ENCODE measurements around the gene PXN. TPM values are rescaled to one million over a fixed set of nuclear protein-coding genes. Genes with fewer than 3 reads are reported as not detected.
"Not testable (repeated sequence)": the region's sequence is repeated elsewhere in the genome, so short reads cannot be mapped to it uniquely, and the experiment has no call there.

The PXN gene
- total and polyA plus RNA-seq, 4 donors, result 6.0 to 13.1 (median 12.3) TPM

DNA sequence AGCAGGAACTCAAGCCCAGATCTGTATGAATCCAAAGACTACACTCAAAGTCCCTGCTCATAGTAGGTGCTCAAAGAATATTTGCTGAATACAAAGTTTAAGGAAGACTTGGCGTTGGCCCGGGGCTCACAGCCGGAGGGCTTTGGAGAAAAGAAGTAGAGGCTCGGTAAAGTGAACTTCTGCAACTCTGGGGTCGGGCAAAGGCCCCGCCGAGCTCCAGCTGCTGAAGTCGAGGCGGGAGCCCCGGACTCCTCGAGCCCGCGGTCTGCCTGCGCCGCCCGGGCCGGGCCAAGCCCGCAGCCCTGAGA lies 71.3 kb downstream of the PXN start:
- H3K4me1 ChIP-seq (ENCODE audit: control insufficient read depth in 4 of 4, insufficient read depth in 4 of 4, low read length in 3 of 4), result peaks cover 3 to 32% (median 31%) of the 10 kb centered on the region in 4 donors
- peak overlapping the region; percentile 70 to 90 (median 89) for H3K4me3 ChIP-seq (ENCODE audit: low read depth in 1 of 3, low read length in 3 of 3)
- peak overlapping the region; percentile 94 to 97 for H3K27ac ChIP-seq (ENCODE audit: low read depth in 1 of 2, low read length in 2 of 2)

GRCh38 chr12:120193286-120193685 lies 72.2 kb downstream of the PXN start:
- not testable (repeated sequence) for H3K9me3 ChIP-seq (ENCODE audit: control insufficient read depth in 4 of 4, low read length in 3 of 4); H3K9ac ChIP-seq (ENCODE audit: low read depth in 1 of 2, low read length in 2 of 2); DNase-seq (ENCODE audit: low spot score); H3K27ac ChIP-seq (ENCODE audit: low read depth in 1 of 2, low read length in 2 of 2); H3K27me3 ChIP-seq (ENCODE audit: control insufficient read depth in 4 of 4, insufficient read depth in 4 of 4, low read length in 3 of 4)
- H3K4me1 ChIP-seq (ENCODE audit: control insufficient read depth in 4 of 4, insufficient read depth in 4 of 4, low read length in 3 of 4), result peaks cover 0 to 28% (median 24%) of the 10 kb centered on the region in 4 donors
- WGBS, result 86% methylated on average over 8 of the region's 8 CpGs
- peak overlapping the region; percentile 70 to 90 (median 89) for H3K4me3 ChIP-seq (ENCODE audit: low read depth in 1 of 3, low read length in 3 of 3)
- peaks cover 2 to 35% (median 26%) of the 10 kb centered on the region in 4 donors for H3K36me3 ChIP-seq (ENCODE audit: control insufficient read depth in 4 of 4, insufficient read depth in 3 of 4, low read depth in 1 of 4, low read length in 3 of 4)

More for the DNA sequence above, 71.3 kb downstream of the PXN start:
- Histone ChIP-seq H3K36me3 (ENCODE audit: control insufficient read depth in 4 of 4, insufficient read depth in 3 of 4, low read depth in 1 of 4, low read length in 3 of 4) (peaks cover 5 to 39% (median 28%) of the 10 kb centered on the region in 4 donors), H3K27me3 (ENCODE audit: control insufficient read depth in 4 of 4, insufficient read depth in 4 of 4, low read length in 3 of 4) (no peaks in the 10 kb centered on the region), H3K9me3 (ENCODE audit: control insufficient read depth in 4 of 4, low read length in 3 of 4) (no peaks in the 10 kb centered on the region), H3K9ac (ENCODE audit: low read depth in 1 of 2, low read length in 2 of 2) (peak overlapping the region; percentile 73 to 85)
- under 1% methylated on average over 18 of the region's 18 CpGs for whole genome bisulfite sequencing
- no peak for DNase-seq (ENCODE audit: low spot score)
- TF ChIP-seq SP1 (IDR thresholded peaks at IDR 0.05) (no peak), RXRA (IDR thresholded peaks at IDR 0.05) (no peak), EGR1 (IDR thresholded peaks at IDR 0.05; ENCODE audit: low read depth in 2 of 2) (no peak), TAF1 (conservative IDR thresholded peaks at IDR 0.05) (no peak), REST (IDR thresholded peaks at IDR 0.05) (no peak), HNF4G (IDR thresholded peaks at IDR 0.05) (no peak), MAX (IDR thresholded peaks at IDR 0.05) (no peak), GABPA (IDR thresholded peaks at IDR 0.05 in 1 of 2, conservative IDR thresholded peaks at IDR 0.05 in 1 of 2) (no peak), FOXA1 (IDR thresholded peaks at IDR 0.05) (no peak), FOXA2 (IDR thresholded peaks at IDR 0.05) (no peak), YY1 (IDR thresholded peaks at IDR 0.05) (no peak), HNF4A (conservative IDR thresholded peaks at IDR 0.05) (no peak), RAD21 (IDR thresholded peaks at IDR 0.05) (no peak)
- TF ChIP-seq, protein P1, sequence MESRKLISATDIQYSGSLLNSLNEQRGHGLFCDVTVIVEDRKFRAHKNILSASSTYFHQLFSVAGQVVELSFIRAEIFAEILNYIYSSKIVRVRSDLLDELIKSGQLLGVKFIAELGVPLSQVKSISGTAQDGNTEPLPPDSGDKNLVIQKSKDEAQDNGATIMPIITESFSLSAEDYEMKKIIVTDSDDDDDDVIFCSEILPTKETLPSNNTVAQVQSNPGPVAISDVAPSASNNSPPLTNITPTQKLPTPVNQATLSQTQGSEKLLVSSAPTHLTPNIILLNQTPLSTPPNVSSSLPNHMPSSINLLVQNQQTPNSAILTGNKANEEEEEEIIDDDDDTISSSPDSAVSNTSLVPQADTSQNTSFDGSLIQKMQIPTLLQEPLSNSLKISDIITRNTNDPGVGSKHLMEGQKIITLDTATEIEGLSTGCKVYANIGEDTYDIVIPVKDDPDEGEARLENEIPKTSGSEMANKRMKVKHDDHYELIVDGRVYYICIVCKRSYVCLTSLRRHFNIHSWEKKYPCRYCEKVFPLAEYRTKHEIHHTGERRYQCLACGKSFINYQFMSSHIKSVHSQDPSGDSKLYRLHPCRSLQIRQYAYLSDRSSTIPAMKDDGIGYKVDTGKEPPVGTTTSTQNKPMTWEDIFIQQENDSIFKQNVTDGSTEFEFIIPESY (IDR thresholded peaks at IDR 0.05), result no peak
